ENCODE measurements around the gene DCST1.
"Not testable (repeated sequence)": the region's sequence is repeated elsewhere in the genome, so short reads cannot be mapped to it uniquely, and the experiment has no call there.

DCST1 gene, protein sequence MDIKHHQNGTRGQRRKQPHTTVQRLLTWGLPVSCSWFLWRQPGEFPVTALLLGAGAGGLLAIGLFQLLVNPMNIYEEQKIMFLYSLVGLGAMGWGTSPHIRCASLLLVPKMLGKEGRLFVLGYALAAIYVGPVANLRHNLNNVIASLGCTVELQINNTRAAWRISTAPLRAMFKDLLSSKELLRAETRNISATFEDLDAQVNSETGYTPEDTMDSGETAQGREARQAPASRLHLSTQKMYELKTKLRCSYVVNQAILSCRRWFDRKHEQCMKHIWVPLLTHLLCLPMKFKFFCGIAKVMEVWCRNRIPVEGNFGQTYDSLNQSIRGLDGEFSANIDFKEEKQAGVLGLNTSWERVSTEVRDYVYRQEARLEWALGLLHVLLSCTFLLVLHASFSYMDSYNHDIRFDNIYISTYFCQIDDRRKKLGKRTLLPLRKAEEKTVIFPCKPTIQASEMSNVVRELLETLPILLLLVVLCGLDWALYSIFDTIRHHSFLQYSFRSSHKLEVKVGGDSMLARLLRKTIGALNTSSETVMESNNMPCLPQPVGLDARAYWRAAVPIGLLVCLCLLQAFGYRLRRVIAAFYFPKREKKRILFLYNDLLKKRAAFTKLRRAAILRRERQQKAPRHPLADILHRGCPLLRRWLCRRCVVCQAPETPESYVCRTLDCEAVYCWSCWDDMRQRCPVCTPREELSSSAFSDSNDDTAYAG

GRCh38 chr1:155033524-155033923 lies at the start of gene DCST1, which contains the start of gene DCST2:
Gene DCST1 (plus strand): TSS chr1:155033824. CDS start chr1:155034037, 213 bp downstream.
Gene DCST2 (minus strand): TSS chr1:155033781. CDS start chr1:155033701, 80 bp downstream.
- no peak for DNase-seq (ENCODE audit: low read depth in 2 of 2)

DNA sequence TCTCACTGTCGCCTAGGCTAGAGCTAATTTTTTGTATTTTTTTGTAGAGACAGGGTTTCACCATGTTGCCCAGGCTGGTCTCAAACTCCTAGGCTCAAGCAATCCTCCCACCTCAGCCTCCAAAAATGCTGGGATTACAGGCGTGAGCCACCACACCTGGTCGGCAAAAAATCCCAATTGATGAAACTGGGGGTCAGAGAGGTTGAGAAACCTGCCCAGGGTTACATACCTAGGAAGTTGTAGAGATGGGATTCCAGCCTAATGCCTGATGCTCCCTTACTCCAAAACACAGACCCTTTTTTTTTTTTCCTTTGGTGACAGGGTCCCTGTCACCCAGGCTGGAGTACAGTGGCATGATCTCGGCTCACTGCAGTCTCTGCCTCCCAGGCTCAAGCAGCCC lies 46.9 kb upstream of the DCST1 start:
- DNase-seq (ENCODE audit: low read depth in 2 of 2), result not testable (repeated sequence)

DNA sequence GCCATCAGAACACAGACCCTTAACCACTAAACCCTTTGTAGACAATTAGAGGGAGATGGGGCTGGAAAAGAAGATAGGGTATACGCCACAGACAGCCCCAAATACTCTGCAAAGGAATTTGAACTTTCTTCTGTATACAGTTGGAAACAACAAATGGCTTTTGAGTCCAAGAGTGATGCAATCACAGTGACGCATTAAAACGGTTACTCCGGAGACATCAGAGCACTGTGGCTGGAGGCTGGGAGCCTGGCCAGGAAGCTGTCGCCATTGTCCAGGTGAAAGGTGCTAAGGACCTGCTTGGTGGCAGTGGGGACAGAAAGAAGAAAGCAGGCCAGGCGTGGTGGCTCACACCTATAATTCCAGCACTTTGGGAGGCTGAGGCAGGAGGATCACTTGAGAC lies 46.3 kb upstream of the DCST1 start:
- DNase-seq (ENCODE audit: low read depth in 2 of 2), result no peak

GRCh38 chr1:154988058-154988954 lies 45.3 kb upstream of the DCST1 start:
- DNase-seq (ENCODE audit: low read depth in 2 of 2), result no peak

DNA sequence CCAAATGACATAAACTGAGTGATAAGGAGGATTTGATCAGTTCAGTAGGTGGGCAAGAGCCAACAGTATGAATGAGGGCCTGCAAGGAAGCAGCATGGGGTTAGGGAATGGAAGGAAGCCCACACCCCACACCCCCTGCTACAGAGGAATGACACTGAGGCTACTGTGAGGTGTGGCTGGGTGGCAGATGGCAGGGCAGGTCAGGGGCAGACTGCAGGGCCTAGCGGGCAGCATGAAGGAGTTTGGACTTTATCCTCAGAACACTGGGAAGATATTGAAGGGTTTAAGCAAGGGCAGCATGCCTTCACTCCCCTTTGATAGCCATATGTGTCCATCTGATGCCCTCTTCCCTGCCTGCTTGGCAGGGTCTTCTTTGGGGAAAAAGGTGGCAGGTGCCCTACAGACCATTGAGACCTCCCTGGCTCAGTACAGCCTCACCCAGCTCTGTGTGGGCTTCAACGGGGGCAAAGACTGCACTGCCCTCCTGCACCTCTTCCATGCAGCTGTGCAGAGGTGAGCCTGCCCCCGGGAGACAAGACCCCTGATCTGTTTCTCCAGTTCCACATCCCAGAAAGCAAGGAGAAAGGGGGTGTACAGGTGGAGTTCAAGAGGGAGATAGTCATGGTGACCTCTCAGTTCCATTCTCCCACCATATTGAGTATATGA lies 44.3 kb upstream of the DCST1 start:
- no peak for DNase-seq (ENCODE audit: low read depth in 2 of 2)

DNA sequence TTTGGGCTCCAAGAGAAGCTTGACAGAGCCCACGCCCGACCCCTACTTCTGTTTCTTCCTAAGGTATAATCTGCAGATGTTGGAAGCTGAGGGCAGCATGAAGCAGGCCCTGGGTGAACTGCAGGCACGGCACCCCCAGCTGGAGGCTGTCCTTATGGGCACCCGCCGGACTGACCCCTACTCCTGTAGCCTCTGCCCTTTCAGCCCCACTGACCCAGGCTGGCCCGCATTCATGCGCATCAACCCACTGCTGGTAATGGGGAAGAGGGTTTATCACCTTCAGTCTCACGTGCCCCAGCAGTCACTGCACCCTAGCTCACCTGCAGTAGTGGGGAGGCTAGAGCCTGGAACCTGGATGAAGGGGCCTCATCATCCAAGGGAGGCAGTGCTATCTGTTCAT lies 43.3 kb upstream of the DCST1 start:
- no peak for DNase-seq (ENCODE audit: low read depth in 2 of 2)

- no peak for DNase-seq (ENCODE audit: low read depth in 2 of 2)
Observed at GRCh38 chr1:154992721-154993571, 40.7 kb upstream of the DCST1 start.

DNA sequence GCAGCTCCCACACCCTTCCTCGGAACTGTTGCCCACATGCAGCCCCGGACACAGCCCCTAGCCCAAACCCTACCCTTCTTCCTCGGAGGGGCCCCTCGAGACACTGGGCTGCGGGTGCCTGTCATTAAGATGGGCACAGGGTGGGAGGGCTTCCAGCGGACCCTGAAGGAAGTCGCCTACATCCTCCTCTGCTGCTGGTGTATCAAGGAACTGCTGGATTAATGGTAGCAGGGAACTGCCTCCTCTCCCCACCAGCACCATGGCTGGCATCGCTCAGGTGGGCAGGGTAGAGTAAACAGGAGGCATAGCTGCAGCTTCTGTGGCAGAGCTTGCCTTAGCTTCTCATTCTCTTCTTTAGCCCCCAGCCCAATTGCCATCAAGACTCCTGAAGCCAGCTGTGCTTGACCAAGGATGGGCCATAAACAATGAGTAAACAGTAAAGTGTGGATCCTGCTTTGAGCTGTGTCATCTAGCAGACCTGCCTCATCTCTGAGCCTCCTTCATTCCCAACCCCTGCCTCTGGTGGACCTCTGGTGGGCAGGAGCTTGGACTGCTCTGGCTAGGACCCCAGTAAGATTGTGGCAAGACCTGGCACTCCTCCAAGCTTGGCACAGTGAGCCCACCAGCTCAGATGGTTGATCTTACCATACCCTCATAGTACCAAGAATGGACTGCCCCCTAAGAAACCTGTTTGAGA lies 39.9 kb upstream of the DCST1 start, which contains the start of gene LENEP:
Gene LENEP, plus strand, starts transcription at position 15 of the 697 bp plus-strand sequence. Its CDS starts 22 bp downstream, at position 37.
- no peak for DNase-seq (ENCODE audit: low read depth in 2 of 2)

DNA sequence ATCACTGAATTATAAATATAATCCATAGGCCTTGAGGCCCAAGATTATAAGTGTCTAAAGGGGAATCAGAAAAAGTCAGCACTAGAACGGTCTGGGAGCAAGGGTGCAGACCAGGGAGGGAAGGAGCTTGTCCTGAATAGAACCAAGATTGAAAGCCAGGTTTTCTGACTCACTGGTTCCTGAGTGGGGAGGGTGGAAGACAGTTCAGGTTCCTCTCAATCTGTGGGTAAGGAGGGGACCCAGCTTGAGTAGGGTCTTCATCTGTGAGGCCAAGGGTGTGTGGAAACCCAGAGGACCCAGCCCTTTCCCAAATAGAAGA lies 39.4 kb upstream of the DCST1 start:
- no peak for DNase-seq (ENCODE audit: low read depth in 2 of 2)

GRCh38 chr1:154994591-154994990 lies 39.0 kb upstream of the DCST1 start:
- no peak for DNase-seq (ENCODE audit: low read depth in 2 of 2)

DNA sequence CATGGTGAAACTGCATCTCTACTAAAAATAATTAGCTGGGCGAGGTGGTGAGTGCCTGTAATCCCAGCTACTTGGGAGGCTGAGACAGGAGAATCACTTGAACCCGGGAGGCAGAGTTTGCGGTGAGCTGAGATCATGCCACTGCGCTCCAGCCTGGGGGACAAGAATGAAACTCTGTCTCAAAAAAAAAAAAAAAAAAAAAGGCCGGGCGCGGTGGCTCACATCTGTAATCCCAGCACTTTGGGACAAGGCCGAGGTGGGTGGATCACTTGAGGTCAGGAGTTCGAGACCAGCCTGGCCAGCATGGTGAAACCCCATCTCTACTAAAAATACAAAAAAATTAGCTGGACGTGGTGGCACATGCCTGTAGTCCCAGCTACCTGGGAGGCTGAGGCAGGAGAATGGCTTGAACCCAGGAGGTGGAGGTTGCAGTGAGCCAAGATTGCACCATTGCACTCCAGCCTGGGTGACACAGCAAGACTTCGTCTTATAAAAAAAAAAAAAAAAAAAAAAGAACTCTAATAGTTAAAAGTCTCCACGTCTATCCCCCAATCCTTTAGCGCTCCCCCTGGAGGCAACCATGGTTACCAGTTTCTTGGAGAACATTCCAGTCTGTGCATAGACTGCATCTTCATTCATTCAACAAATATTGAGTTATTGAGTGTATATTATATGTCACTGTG lies 38.2 kb upstream of the DCST1 start:
- not testable (repeated sequence) for DNase-seq (ENCODE audit: low read depth in 2 of 2)

DNA sequence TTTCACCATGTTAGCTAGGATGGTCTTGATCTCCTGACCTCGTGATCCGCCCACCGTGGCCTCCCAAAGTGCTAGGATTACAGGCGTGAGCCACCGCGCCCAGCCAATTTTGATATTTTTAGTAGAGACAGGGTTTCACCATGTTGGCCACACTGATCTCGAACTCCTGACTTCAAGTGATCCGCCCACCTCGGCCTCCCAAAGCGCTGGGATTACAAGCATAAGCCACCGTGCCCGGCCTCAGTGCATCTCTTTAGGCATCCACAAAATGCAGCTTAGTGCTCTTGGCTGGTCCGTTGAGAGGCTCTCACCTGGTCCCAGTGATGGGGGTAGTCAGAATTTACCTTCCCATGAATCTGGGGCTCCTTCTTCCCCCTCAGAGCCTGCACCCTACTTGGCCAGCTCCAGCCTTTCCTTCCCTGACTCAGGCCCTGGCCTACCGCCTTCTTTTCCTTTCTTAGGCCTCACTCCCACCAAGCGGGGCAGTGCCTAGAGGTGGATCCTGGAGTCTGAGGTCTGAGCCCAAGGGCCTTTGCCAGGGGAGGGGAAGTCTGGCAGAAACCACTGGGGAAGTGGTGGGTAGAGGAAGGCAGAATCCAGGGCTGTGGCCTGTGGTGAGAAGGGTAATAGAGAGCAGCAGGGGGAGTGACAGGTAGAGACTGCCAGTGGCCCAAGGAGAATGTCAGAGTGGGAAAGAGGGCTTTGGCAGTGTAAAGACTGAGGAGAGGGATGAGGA lies 36.5 kb upstream of the DCST1 start:
- DNase-seq (ENCODE audit: low read depth in 2 of 2), result no peak

DNA sequence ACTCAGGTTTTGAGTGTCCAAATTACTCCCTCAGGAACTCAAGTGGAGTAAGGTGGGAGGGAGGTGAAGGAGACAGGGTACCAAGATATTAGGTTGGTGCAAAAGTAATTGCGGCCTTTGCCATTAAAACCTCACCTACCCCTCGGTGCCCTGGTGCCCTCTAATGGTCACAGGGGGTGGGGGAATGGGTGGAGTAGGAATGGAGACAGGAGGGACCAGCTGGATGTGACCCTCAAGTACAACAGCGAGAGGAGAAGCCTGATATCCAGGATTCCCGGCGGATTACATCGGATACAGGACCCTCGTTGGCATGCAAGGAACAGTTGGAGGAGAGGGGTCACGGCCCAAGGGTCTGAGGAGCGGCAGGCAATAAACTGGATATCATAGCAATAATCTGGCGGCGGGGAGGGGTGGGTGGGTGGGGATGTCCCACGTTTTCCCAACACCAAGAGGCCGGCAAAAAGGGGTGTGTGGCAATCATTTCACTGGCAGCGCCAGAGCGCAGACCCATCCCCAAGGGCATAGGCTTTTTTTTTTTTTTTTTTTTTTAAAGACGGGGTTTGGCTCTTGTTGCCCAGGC lies 35.3 kb upstream of the DCST1 start:
- no peak for DNase-seq (ENCODE audit: low read depth in 2 of 2)

GRCh38 chr1:154998818-154999570 lies 34.6 kb upstream of the DCST1 start:
- peak; percentile 75 to 77 for DNase-seq (ENCODE audit: low read depth in 2 of 2)

- DNase-seq (ENCODE audit: low read depth in 2 of 2), result peak in 1 of 2 donors; percentile 73
Observed at GRCh38 chr1:154999571-155000410, 33.8 kb upstream of the DCST1 start.

GRCh38 chr1:155000411-155000725 lies 33.3 kb upstream of the DCST1 start:
- no peak for DNase-seq (ENCODE audit: low read depth in 2 of 2)
